WI38 (cell line): ENCODE results near the gene USP44.
"Not testable (repeated sequence)": the region's sequence is repeated elsewhere in the genome, so short reads cannot be mapped to it uniquely, and the experiment has no call there.

Experiments used
- H3K4me3 ChIP-seq: 2 replicates; pipeline ENCODE4 v1.5.1; 2011; ENCODE audit warnings: low read depth, mild to moderate bottlenecking, control low read depth, low read length
- CTCF ChIP-seq: IDR thresholded peaks from 2 replicates; pipeline ENCODE4 v1.5.1; 2012; ENCODE audit warnings: low read depth, mild to moderate bottlenecking, control low read depth, low read length

The USP44 gene

GRCh38 chr12:95497031-95497430 lies 54.2 kb downstream of the USP44 start:
- no peak for TF ChIP-seq CTCF

GRCh38 chr12:95495433-95495832 lies 55.8 kb downstream of the USP44 start:
- TF ChIP-seq CTCF, result no peak
- no peak overlapping the region for H3K4me3 ChIP-seq

More at GRCh38 chr12:95497031-95497430, 54.2 kb downstream of the USP44 start:
- H3K4me3 ChIP-seq, result no peak overlapping the region

GRCh38 chr12:95494888-95495287 lies 56.4 kb downstream of the USP44 start:
- TF ChIP-seq CTCF, result no peak
- H3K4me3 ChIP-seq, result no peak overlapping the region

- no peak for TF ChIP-seq CTCF
These were observed 58.8 kb downstream of the USP44 start for GRCh38 chr12:95492462-95492861.

GRCh38 chr12:95487024-95487423 lies 64.3 kb downstream of the USP44 start:
- H3K4me3 ChIP-seq, result no peak overlapping the region
- TF ChIP-seq CTCF, result no peak

More at GRCh38 chr12:95492462-95492861, 58.8 kb downstream of the USP44 start:
- H3K4me3 ChIP-seq, result no peak overlapping the region

- TF ChIP-seq CTCF, result no peak
- H3K4me3 ChIP-seq, result no peak overlapping the region
These were observed 66.8 kb downstream of the USP44 start for GRCh38 chr12:95484524-95484923.

- not testable (repeated sequence) for H3K4me3 ChIP-seq
These were observed 68.7 kb downstream of the USP44 start for GRCh38 chr12:95482564-95482963.

GRCh38 chr12:95481888-95482287 lies 69.4 kb downstream of the USP44 start:
- no peak overlapping the region for H3K4me3 ChIP-seq
- no peak for TF ChIP-seq CTCF
